ENCODE data around the gene ATP6V0B. TPM values are rescaled to one million over a fixed set of nuclear protein-coding genes. Genes with fewer than 3 reads are reported as not detected.
A peak's percentile ranks its signal among the peaks of the same experiment; 100 is the strongest.

The ATP6V0B gene
- total and polyA plus RNA-seq, 9 of the 15 experiments (the other 6 are each of a cell fraction or from before 2014, with no cell fraction given): 137 to 328 (median 220) TPM

DNA sequence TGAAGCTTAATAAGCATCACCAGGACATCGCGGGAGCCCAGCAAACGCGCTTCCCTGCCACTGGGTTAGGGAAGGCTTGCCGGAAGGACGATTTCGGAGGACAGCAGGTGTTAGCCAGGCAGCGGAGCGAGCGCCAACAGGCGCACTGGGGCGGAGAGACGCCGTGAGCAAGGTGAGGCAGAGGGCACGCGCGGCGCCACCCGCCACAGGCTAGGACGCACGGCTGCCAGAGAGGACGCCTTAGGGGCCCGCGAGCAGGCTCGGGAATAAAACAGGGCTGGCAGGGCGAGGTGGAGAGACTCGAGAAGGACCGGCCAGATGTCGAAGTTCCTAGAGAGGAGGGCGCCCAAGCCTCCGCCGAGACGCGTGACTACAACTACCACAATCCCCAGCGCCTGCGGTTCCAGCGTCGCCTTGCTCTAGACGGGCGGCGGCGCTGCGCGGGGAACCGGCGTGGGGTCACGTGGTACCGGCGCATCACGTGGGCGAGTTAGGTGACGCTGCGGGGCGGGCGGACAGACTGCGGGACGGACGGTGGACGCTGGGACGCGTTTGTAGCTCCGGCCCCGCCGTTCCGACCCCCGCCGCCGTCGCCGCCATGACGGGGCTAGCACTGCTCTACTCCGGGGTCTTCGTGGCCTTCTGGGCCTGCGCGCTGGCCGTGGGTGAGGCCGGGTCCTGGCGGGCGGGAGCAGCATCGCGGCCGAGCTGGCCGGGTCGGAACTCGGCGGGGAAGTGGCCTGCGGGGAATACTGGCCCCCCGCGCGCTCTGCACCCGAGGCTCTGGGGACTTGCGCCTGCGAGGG is at the start of gene ATP6V0B (continued):
- TF ChIP-seq, protein P1, sequence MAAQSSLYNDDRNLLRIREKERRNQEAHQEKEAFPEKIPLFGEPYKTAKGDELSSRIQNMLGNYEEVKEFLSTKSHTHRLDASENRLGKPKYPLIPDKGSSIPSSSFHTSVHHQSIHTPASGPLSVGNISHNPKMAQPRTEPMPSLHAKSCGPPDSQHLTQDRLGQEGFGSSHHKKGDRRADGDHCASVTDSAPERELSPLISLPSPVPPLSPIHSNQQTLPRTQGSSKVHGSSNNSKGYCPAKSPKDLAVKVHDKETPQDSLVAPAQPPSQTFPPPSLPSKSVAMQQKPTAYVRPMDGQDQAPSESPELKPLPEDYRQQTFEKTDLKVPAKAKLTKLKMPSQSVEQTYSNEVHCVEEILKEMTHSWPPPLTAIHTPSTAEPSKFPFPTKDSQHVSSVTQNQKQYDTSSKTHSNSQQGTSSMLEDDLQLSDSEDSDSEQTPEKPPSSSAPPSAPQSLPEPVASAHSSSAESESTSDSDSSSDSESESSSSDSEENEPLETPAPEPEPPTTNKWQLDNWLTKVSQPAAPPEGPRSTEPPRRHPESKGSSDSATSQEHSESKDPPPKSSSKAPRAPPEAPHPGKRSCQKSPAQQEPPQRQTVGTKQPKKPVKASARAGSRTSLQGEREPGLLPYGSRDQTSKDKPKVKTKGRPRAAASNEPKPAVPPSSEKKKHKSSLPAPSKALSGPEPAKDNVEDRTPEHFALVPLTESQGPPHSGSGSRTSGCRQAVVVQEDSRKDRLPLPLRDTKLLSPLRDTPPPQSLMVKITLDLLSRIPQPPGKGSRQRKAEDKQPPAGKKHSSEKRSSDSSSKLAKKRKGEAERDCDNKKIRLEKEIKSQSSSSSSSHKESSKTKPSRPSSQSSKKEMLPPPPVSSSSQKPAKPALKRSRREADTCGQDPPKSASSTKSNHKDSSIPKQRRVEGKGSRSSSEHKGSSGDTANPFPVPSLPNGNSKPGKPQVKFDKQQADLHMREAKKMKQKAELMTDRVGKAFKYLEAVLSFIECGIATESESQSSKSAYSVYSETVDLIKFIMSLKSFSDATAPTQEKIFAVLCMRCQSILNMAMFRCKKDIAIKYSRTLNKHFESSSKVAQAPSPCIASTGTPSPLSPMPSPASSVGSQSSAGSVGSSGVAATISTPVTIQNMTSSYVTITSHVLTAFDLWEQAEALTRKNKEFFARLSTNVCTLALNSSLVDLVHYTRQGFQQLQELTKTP (IDR thresholded peaks at IDR 0.05; ENCODE audit: low read depth in 1 of 2, partially characterized antibody in 2 of 2): peak; percentile 40 to 87
- no peak for TF ChIP-seq PHB2 (IDR thresholded peaks at IDR 0.05; ENCODE audit: low read depth)
- TF ChIP-seq, protein P2, sequence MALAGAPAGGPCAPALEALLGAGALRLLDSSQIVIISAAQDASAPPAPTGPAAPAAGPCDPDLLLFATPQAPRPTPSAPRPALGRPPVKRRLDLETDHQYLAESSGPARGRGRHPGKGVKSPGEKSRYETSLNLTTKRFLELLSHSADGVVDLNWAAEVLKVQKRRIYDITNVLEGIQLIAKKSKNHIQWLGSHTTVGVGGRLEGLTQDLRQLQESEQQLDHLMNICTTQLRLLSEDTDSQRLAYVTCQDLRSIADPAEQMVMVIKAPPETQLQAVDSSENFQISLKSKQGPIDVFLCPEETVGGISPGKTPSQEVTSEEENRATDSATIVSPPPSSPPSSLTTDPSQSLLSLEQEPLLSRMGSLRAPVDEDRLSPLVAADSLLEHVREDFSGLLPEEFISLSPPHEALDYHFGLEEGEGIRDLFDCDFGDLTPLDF (CRISPR knock-in tag; IDR thresholded peaks at IDR 0.05): peak; percentile 90
- TF ChIP-seq, protein P3, sequence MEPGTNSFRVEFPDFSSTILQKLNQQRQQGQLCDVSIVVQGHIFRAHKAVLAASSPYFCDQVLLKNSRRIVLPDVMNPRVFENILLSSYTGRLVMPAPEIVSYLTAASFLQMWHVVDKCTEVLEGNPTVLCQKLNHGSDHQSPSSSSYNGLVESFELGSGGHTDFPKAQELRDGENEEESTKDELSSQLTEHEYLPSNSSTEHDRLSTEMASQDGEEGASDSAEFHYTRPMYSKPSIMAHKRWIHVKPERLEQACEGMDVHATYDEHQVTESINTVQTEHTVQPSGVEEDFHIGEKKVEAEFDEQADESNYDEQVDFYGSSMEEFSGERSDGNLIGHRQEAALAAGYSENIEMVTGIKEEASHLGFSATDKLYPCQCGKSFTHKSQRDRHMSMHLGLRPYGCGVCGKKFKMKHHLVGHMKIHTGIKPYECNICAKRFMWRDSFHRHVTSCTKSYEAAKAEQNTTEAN (CRISPR knock-in tag; IDR thresholded peaks at IDR 0.05): no peak; the same call in 1 of the 2 replicates
- no peak for TF ChIP-seq ZNF239 (CRISPR knock-in tag; IDR thresholded peaks at IDR 0.05)
- no peak for TF ChIP-seq RBM25 (IDR thresholded peaks at IDR 0.05; ENCODE audit: low read depth, low read length, severe bottlenecking)
- no peak for TF ChIP-seq ZNF23 (CRISPR knock-in tag; IDR thresholded peaks at IDR 0.05)
- TF ChIP-seq, protein P4, sequence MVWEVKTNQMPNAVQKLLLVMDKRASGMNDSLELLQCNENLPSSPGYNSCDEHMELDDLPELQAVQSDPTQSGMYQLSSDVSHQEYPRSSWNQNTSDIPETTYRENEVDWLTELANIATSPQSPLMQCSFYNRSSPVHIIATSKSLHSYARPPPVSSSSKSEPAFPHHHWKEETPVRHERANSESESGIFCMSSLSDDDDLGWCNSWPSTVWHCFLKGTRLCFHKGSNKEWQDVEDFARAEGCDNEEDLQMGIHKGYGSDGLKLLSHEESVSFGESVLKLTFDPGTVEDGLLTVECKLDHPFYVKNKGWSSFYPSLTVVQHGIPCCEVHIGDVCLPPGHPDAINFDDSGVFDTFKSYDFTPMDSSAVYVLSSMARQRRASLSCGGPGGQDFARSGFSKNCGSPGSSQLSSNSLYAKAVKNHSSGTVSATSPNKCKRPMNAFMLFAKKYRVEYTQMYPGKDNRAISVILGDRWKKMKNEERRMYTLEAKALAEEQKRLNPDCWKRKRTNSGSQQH (CRISPR knock-in tag; IDR thresholded peaks at IDR 0.05): peak; percentile 66; the same call in 1 of the 2 replicates
- peak; percentile 72 for TF ChIP-seq TAF1 (IDR thresholded peaks at IDR 0.05; ENCODE audit: control insufficient read depth, extremely low read depth, insufficient read depth, low read length, severe bottlenecking)
- TF ChIP-seq XRCC5 (IDR thresholded peaks at IDR 0.05; ENCODE audit: low read depth, low read length): 0 out of 2 replicates have a peak, but pooled peaks have one; percentile 36
- TF ChIP-seq ZC3H8 (IDR thresholded peaks at IDR 0.05): no peak
- TF ChIP-seq C11orf30 (IDR thresholded peaks at IDR 0.05; ENCODE audit: low read depth): peak; percentile 92
- TF ChIP-seq ZNF165 (CRISPR knock-in tag; IDR thresholded peaks at IDR 0.05; ENCODE audit: borderline replicate concordance): peak; percentile 64; the same call in 1 of the 2 replicates
- TF ChIP-seq NFRKB (IDR thresholded peaks at IDR 0.05; ENCODE audit: low read depth): peak; percentile 51; the same call in 1 of the 2 replicates
- TF ChIP-seq ZNF589 (CRISPR knock-in tag; IDR thresholded peaks at IDR 0.05; ENCODE audit: low read depth): peak; percentile 57; the same call in 1 of the 2 replicates

Data from K562 (cell line).